Measurements from ENCODE around the gene CIB4.

GRCh38 chr2:26633351-26633945 is 7.7 kb downstream of the CIB4 start:
- no peak for TF ChIP-seq CTCF (IDR thresholded peaks at IDR 0.05)
- no peak for TF ChIP-seq POLR2A (IDR thresholded peaks at IDR 0.05)
